Hematopoietic multipotent progenitor cell treated with erythropoietin and hydrocortisone succinate and interleukin-3 and kit ligand, for 4 days (in vitro differentiated cells): Measurements from ENCODE around the gene MEPE.

Source experiments
- DNase-seq: peaks from one replicate; pipeline ENCODE4 v3.0.0-alpha.2; 2015

MEPE gene

GRCh38 chr4:87843936-87844335 lies 11.2 kb downstream of the MEPE start:
- peak; percentile 47 for DNase-seq

GRCh38 chr4:87844452-87844851 lies 11.7 kb downstream of the MEPE start:
- DNase-seq: no peak

GRCh38 chr4:87846226-87846625 lies 13.5 kb downstream of the MEPE start:
- no peak for DNase-seq

- peak; percentile 84 for DNase-seq
These were observed 16.0 kb downstream of the MEPE start for GRCh38 chr4:87848622-87849351.

GRCh38 chr4:87849612-87850011 lies 16.8 kb downstream of the MEPE start:
- peak; percentile 76 for DNase-seq

- DNase-seq: peak; percentile 37
These were observed 18.6 kb downstream of the MEPE start for GRCh38 chr4:87851332-87851731.

- no peak for DNase-seq
These were observed 19.2 kb downstream of the MEPE start for GRCh38 chr4:87851953-87852352.

GRCh38 chr4:87853108-87853507 lies 20.3 kb downstream of the MEPE start:
- DNase-seq: peak; percentile 76

GRCh38 chr4:87853891-87854290 lies 21.1 kb downstream of the MEPE start:
- DNase-seq: no peak

- peak; percentile 28 for DNase-seq
These were observed 22.8 kb downstream of the MEPE start for GRCh38 chr4:87855559-87855958.

- no peak for DNase-seq
These were observed 24.0 kb downstream of the MEPE start for GRCh38 chr4:87856816-87857215.

GRCh38 chr4:87857789-87858188 lies 25.0 kb downstream of the MEPE start:
- no peak for DNase-seq

- no peak for DNase-seq
These were observed 29.5 kb downstream of the MEPE start for GRCh38 chr4:87862236-87862635.

GRCh38 chr4:87863486-87863885 lies 30.7 kb downstream of the MEPE start:
- DNase-seq: no peak

GRCh38 chr4:87864321-87864720 lies 31.6 kb downstream of the MEPE start:
- DNase-seq: no peak

- no peak for DNase-seq
These were observed 32.5 kb downstream of the MEPE start for GRCh38 chr4:87865288-87865687.

GRCh38 chr4:87865960-87866598 lies 33.3 kb downstream of the MEPE start:
- no peak for DNase-seq

- no peak for DNase-seq
These were observed 35.8 kb downstream of the MEPE start for GRCh38 chr4:87868522-87868921.

GRCh38 chr4:87872028-87872427 lies 39.3 kb downstream of the MEPE start:
- DNase-seq: no peak

- DNase-seq: peak; percentile 19
These were observed 42.4 kb downstream of the MEPE start for GRCh38 chr4:87875191-87875590.

- DNase-seq: no peak
These were observed 47.3 kb downstream of the MEPE start for GRCh38 chr4:87880106-87880505.

GRCh38 chr4:87881115-87881514 lies 48.3 kb downstream of the MEPE start:
- DNase-seq: no peak

GRCh38 chr4:87882321-87882720 lies 49.6 kb downstream of the MEPE start:
- DNase-seq: no peak

- no peak for DNase-seq
These were observed 50.1 kb downstream of the MEPE start for GRCh38 chr4:87882861-87883260.
